Effector CD4-positive, alpha-beta T cell (primary cell): ENCODE results near the gene PTPRK.

Experiments used
- DNase-seq: peaks from one replicate; pipeline ENCODE4 v3.0.0-alpha.2; 2020

The PTPRK gene

GRCh38 chr6:127976796-127977195 is 543.6 kb downstream of the PTPRK start:
- DNase-seq: no peak

DNA sequence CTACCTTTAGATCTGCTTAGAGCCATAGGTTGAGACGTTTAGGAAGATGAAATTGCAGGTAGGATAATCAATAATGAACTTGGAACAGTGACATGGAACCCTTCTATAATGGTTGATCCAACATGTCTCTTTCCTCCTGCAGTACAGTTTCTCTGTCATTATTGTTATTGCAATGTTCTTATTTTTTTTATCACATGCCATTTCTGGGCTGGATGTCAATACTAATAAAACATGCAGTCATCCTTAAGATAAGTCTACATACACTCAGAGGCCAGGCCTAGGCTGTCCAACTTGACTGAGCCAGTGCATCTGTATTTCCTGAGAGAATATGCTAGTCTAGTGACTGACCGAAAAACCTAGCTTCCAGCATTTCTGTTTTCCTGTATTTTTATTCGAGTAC is 544.3 kb downstream of the PTPRK start:
- DNase-seq: no peak

- DNase-seq: no peak
These were observed 547.6 kb downstream of the PTPRK start for GRCh38 chr6:127972815-127973214.

DNA sequence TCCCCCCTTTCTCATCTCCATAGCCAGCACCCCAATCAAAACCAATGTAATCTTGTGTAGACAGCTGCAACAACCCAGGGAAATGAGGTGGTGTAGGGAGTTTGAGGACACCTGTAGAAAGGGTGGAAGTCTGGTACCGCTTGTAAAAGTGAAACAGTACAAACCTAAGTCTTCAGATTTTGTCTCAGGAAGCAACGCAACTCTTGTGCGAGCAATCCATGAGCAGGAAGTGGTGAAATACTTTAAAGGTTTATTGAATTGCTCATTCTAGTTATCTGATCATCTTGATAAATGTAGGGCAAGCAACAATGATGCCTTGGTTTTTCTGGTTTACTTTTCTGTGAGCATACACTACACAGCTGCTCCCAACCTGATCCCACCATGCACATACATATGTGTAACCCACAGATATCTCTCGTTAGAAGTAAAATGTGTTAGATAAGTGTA is 548.4 kb downstream of the PTPRK start:
- peak; percentile 27 for DNase-seq

GRCh38 chr6:127971386-127971785 is 549.0 kb downstream of the PTPRK start:
- no peak for DNase-seq

DNA sequence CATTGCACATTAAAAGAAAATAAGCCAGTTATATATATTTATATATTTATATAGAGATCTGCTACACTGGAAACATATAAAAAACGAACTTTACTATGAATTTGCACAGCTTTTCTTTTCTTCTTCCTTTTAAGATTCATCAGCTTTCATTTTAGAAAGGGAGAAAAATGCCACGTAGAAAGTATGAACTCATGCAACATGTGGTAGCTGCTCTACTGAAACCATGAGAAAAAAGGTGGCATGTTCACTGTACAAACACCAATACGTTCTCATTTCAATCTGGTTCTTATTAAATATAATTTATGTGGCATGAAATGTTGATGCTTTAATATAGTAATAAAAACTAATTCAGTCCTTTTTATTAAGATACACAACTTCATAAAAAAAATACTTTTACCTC is 550.7 kb downstream of the PTPRK start:
- no peak for DNase-seq

DNA sequence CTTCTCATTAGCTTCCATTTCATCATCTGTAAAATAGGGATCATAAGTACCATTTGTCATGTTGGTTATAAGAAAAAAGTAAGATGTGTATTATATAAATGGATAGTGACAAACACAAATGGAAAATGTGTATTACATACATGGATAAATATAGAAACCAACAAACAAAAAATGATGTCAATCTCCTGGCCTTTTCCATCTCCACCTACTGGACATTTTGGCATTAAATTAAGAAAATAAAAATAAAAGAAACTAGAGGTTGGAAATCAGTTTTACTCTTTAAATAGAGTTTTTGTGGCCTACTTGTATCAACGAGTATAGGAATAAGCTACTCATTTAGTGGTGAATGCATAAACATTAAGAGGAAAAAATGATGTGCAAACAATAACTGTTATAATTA is 552.0 kb downstream of the PTPRK start:
- DNase-seq: no peak

GRCh38 chr6:127967708-127968107 is 552.7 kb downstream of the PTPRK start:
- DNase-seq: no peak

DNA sequence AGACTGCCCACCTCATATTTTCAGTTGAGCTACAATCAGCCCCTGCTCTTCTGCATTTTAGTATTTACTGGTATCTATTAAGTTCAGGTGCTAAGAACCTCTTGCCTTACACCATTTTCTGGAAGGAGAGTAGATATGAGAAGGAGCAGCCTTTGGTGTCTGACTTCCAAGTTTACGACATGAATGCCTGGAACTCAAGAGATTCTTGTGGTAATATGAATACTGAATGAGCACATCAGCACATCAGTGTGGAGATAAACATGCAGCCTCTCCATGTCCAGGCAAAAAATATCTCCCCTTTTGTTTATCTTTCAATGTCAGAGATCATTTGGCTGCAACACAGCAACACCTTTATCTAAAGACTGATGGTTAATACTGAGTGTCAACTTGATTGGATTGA is 553.8 kb downstream of the PTPRK start:
- no peak for DNase-seq

DNA sequence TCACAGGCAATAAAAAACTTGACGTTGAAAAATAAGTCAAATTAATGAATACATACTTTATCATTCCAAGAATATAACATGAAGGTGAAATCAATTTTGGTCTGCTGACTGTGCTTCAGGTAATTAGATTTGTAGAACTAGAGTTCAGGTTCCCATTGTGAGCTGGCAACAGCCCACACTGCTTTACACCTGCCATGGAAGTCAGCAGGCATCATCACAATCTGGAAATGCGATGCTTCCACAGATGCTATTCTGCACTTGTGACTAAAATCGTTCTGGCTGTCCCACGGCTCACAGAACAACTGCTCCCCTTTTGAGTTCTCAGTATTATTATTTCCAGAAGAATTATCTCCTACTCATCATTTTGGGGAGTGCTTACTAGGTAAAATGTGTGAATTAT is 556.9 kb downstream of the PTPRK start:
- DNase-seq: no peak

DNA sequence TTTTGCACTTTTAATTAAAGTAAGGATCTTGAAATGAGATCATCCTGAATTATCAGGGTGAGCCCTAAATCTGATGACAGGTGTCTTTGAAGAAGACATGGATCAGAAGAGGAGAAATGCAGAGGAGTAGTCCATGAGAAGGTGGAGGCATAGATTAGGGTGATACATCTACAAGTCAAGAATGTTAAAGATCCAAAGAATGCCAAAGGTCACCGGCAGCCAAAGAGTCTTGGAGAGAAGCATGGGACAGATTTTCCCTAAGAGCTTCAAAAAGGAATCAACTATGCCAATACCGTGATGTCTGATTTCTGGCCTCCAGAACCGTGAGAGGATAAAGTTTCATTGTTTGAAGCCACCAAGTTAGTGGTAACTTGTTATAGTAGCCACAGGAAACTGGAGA is 560.5 kb downstream of the PTPRK start:
- DNase-seq: no peak

GRCh38 chr6:127956956-127957355 is 563.4 kb downstream of the PTPRK start:
- no peak for DNase-seq

GRCh38 chr6:127956260-127956888 is 564.0 kb downstream of the PTPRK start:
- DNase-seq: no peak

GRCh38 chr6:127954082-127954481 is 566.3 kb downstream of the PTPRK start:
- DNase-seq: no peak

- DNase-seq: no peak
These were observed 567.6 kb downstream of the PTPRK start for GRCh38 chr6:127952831-127953230.

- DNase-seq: no peak
These were observed 568.2 kb downstream of the PTPRK start for GRCh38 chr6:127952176-127952575.

- DNase-seq: no peak
These were observed 569.1 kb downstream of the PTPRK start for GRCh38 chr6:127951172-127951917.

GRCh38 chr6:127950566-127951145 is 569.7 kb downstream of the PTPRK start:
- no peak for DNase-seq

DNA sequence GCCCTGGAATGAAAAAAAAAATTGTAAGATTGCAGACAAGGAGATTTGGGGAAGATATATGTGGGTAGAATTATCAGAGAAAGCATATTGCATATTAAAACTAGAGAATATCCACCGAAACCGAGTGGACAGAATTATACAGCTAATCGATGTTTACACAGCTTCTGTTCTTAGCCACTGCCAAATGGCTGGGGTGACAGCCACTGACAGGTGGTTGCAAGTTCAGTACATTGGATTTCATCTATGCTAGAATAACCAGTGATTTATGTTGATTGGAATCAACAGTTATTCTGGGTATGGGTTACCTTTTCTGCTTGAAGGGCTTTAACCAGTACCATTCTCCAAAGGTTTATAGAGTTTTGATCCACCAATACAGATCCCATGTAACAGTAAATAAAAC is 571.1 kb downstream of the PTPRK start:
- DNase-seq: no peak

DNA sequence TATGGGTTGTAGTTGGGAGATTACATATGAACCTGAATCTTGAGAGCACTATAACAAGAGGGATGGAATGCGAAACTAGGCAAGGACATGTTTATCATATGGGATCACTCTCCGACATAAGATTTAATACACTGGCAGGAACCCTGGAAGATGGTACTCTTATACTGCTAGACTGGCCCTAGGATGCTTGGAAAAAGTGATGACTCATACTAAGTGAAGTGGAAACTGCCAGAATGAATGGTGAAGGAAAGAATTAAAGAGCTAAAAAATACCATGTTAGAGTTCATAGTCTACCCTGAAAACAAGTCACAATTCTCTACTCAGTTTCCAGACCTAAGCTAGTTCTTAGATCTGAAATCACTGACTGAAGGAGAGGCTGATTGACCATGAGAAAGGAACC is 574.0 kb downstream of the PTPRK start:
- no peak for DNase-seq

- DNase-seq: no peak
These were observed 574.8 kb downstream of the PTPRK start for GRCh38 chr6:127945434-127946097.

DNA sequence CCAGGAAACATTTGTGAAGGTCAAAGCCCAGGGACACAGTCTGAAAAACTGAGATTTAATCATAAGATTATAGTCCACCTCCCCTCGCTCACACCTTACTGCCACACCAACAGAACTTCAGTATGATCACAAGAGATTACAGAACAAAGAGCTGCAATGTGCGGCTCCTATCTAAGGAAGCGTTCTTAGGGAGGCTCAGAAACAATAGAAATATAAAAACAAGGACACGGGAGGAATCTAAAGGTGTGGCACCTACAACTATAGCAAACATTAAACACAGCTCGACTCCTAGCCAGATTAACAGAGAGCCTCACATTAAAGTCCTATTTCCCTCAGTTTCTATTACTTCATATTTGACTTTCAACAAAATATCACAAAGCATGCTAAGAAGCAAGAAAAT is 579.2 kb downstream of the PTPRK start:
- no peak for DNase-seq

DNA sequence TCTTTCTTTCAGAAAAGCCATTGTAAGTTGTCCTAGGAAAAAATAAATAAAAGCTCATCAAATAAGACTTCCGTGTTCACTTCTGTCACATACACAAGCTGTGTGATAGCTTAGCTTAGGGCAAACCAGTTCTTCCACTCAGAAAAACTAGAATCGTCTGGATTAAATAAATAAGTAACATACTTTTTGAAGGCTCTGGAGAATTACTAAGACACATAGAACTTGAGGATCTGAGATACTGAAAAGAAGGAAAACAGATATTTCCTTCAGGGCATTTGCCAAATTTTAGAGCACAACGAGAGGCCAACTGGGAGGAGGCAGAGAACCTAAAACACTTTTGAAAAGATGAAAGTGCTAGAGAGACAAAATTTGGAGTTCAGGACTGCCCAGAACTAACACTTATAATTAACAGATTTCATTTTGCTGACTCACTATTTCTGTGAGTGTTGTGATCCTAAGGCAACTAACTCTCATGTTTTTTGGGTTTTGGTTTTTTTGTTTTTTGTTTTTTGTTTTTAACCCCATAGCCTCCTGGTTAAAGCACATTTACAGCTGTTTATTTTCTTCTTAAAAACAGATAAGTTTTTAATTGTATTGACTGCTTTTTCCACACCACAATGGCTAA is 580.8 kb downstream of the PTPRK start:
- no peak for DNase-seq
